GM12864 (cell line): ENCODE measurements around the gene PCBP3.
"Not testable (repeated sequence)": the region's sequence is repeated elsewhere in the genome, so short reads cannot be mapped to it uniquely, and the experiment has no call there.

Experiments used
- DNase-seq: peaks from one replicate; pipeline ENCODE4 v3.0.0-alpha.2; 2011; ENCODE audit warnings: low read depth
- H3K4me3 ChIP-seq: 2 replicates; pipeline ENCODE4 v1.5.1; 2011; ENCODE audit warnings: mild to moderate bottlenecking, low read depth, low read length, control low read depth
- TF ChIP-seq, protein P1 (sequence below): IDR thresholded peaks from 2 replicates; pipeline ENCODE4 v1.5.1; 2011; ENCODE audit warnings: low read depth, mild to moderate bottlenecking, moderate library complexity, low read length, control low read depth, inconsistent platforms; ENCODE audit errors: missing control alignments

Gene PCBP3

DNA sequence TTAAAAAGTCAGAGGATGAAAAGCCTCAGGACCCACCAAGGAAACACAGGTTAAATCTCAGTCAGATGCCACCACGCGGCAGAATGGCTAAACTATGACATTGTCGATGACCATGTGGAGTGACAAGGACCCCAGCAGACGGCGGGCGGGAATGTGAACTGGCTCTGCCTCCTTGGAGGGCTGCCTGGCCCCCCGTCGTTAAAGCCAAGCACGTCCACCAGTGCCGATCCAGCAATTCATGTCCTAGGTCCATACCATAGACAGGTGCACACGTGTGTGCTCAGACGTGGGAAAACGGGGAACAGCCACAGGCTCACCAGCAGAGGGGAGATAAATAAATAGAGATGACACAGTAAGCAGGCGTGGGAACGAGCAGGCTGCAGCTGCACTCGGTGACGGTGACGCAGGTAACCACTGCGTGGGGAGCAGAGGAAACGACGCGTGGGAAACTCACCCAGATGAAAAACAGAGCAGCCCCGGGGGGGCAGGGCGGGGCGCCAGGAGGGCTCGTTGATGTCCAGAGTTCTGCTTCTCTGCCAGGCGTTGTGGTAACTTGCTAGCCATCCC is 28.3 kb upstream of the PCBP3 start:
- peak overlapping the region; percentile 13 for H3K4me3 ChIP-seq
- DNase-seq, result peak; percentile 58
- TF ChIP-seq, protein P1, sequence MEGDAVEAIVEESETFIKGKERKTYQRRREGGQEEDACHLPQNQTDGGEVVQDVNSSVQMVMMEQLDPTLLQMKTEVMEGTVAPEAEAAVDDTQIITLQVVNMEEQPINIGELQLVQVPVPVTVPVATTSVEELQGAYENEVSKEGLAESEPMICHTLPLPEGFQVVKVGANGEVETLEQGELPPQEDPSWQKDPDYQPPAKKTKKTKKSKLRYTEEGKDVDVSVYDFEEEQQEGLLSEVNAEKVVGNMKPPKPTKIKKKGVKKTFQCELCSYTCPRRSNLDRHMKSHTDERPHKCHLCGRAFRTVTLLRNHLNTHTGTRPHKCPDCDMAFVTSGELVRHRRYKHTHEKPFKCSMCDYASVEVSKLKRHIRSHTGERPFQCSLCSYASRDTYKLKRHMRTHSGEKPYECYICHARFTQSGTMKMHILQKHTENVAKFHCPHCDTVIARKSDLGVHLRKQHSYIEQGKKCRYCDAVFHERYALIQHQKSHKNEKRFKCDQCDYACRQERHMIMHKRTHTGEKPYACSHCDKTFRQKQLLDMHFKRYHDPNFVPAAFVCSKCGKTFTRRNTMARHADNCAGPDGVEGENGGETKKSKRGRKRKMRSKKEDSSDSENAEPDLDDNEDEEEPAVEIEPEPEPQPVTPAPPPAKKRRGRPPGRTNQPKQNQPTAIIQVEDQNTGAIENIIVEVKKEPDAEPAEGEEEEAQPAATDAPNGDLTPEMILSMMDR, result no peak

DNA sequence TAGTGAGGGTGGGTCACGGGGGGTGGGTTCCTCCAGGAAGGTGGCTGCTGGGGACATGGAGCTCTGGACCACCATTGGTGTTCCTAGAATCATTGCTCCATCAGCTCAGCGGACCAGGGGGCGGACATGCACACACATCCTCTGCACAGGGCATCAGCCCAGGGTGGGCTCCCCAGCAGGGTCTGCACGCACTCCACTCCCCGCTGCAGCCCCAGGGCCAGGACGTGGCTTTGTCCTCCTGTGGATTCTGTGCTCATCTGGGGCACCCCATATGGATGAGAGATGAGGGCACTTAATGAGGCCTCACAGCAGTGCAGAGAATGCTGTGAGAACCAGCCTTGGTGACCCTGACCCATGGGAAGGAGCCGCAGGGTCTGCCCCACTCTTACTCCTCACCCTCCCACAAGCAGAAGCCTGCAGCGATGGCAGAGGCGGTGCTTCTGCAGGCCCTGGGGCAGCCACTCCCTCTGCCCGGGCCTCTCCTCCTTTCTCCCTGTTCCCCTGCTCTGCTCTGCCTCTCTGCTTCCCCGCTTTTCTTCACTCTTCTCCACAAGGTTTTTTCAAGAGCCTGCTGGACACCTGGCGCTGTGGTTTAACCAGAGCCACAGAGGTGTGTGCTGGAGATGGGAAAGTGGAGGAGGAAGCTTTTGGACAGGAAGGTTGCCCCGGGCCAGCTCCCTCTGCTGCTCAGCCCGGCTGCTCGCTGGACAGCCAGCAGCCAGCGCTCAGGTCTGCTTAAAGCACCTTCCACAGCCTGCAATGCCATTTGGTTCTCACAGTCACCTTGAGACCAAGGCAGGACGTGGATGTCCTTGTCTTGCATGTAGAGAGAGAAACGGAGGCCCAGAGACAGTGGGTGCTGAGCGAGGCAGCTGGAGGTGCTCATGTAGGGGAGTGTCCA is 26.3 kb upstream of the PCBP3 start:
- TF ChIP-seq, protein P1, result no peak
- DNase-seq, result no peak
- no peak overlapping the region for H3K4me3 ChIP-seq

DNA sequence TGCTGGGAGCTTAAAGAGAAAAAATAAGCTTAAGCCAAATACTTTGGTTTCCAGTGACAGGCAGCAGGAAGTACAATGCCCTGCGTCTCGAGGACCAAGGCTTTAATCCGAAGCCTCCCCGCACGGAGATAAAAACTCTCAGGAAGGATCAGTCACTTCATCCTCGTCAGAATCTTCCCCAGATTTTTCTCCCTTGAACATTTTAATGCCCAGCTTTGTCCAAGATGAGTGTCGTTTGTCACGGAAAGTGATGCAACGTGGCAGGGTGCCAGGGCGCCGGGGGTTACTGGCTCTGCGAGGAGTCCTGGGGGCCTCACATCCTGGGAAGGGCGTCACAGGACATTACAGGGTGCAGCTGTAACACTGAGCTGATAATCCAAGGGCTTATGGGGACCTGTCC is 25.2 kb upstream of the PCBP3 start:
- H3K4me3 ChIP-seq, result no peak overlapping the region
- TF ChIP-seq, protein P1, result no peak
- DNase-seq, result no peak

DNA sequence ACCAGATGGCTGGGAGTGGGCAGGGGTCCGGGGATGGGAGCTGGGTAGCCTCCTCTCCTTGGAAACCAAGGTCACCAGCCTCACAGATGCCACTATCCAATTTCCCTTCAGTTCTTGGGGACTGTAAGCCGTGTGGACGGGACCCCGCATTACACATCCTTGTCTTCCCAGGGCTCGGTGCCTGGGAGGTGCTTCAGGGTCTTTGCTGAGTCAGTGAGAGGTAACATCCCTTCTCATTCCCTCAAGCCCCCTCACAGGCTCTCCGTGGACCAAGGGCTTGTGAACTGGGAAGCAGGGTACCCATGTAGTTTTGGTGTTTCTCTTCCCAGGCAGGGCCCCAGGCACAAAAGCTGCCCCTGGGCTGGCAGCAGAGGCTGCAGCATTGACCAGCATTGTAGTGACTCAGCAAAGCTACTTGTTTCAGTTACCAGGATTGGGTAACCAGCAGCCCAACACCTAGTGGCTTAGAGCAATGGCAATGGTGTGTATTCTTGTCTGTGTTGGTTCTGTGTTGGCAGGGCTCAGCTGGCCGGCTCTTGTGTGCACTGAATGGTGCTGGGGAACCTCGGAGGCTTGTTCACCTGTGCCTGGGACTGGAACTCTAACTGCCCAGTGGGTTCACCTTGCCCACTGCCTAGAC is 24.6 kb upstream of the PCBP3 start:
- no peak overlapping the region for H3K4me3 ChIP-seq
- no peak for DNase-seq
- TF ChIP-seq, protein P1, result no peak

DNA sequence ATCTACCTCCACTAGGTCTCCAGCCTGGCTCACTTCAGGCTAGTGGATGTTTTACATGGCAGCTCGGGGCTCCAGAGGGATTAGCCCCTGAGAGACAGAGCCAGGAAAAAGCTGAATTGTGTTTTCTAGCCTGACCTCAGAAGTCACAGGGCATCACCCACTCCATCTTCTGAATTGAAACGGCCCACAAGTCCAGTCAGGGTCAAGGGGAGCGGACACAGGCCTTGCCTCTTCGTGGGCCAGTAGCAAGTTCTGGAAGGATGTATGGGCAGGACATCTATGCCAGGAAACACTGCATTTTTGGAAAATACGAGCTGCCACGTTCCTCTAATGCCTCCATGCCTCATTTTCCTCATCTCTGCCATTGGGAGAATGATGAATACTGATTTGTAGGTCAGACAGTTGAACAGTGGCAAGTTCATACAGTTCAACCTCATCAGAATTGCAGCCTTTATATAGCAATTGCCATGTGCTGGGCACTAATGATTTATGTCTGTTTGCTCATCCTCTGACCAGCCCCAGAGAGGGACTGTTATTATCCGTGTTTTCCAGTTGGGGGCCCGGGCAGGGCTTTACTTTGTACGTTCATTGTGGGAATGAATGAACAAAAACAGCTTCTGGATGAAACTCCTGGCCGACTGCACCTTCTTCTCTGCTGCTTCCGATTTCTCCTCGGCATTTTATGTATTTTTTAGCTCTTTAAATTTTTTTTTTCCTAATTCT is 23.2 kb upstream of the PCBP3 start:
- TF ChIP-seq, protein P1, result no peak
- DNase-seq, result no peak
- no peak overlapping the region for H3K4me3 ChIP-seq

DNA sequence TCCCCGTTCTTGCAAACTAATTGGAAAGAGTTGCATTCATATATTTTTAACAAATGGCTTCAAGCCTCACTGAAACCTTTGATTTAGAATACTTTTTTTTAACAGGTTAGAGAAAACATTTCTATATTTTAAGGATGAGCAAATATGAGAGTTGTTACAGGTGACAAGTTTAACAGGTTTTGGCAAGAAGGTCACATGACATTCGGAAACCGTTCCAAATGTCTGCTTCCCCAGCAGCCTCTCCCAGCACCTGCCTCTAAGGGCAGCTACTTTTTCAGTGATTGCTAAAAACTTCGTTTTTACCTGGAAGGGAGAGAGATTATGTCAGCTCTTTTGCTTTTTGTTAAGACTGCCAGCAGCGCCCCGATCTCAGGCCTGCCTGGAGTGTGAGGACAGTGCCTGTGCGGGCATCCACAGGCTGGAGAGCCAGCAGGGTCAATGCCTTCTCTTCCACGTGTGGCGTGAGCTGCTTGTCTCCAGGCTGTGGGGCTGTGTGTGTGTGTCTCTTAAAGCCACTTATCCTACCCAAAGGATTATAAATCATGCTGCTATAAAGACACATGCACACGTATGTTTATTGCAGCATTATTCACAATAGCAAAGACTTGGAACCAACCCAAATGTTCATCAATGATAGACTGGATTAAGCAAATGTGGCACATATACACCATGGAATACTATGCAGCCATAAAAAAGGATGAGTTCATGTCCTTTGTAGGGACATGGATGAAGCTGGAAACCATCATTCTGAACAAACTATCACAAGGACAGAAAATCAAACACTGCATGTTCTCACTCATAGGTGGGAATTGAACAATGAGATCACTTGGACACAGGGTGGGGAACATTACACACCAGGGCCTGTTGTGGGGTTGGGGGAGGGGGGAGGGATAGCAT is 21.8 kb upstream of the PCBP3 start:
- not testable (repeated sequence) for DNase-seq, H3K4me3 ChIP-seq
